Transverse colon (tissue), 4 donors: ENCODE data around the gene OR10H4.

Experiments used
- CTCF ChIP-seq, 5 experiments: fragments of 200-600 bp in 3 of 5; fragments of 450-650 bp in 2 of 5; sonication (generic) in 3 of 5; IDR thresholded peaks; 1 replicate in 2 of 5; 2 replicates in 3 of 5; pipeline ENCODE4 v1.5.1; 2016 to 2017; ENCODE audit warnings: antibody characterized with exemption in 5 of 5, inconsistent platforms in 3 of 5, mild to moderate bottlenecking in 2 of 5, moderate library complexity in 1 of 5
- EP300 ChIP-seq: sonication (generic); formaldehyde crosslinking; IDR thresholded peaks from one replicate; pipeline ENCODE4 v1.6.1; 2017; ENCODE audit warnings: antibody characterized with exemption, low read depth
- POLR2AphosphoS5 ChIP-seq, 3 donors: sonication (generic); formaldehyde crosslinking; IDR thresholded peaks; one replicate each; pipeline ENCODE4 v1.6.1; 2016; ENCODE audit warnings: antibody characterized with exemption in 3 of 3

- TF ChIP-seq POLR2AphosphoS5 (IDR thresholded peaks at IDR 0.05) (no peak), CTCF (IDR thresholded peaks at IDR 0.05) (no peak), EP300 (no peak)
Measured at GRCh38 chr19:15937771-15938170, 11.0 kb upstream of the OR10H4 start.
